ENCODE results near the gene ATF1. TPM values are rescaled to one million over a fixed set of nuclear protein-coding genes. Genes with fewer than 3 reads are reported as not detected.

ATF1 gene
- total RNA-seq, 2 donors from 2014 or later: 27.5 to 35.7 TPM

DNA sequence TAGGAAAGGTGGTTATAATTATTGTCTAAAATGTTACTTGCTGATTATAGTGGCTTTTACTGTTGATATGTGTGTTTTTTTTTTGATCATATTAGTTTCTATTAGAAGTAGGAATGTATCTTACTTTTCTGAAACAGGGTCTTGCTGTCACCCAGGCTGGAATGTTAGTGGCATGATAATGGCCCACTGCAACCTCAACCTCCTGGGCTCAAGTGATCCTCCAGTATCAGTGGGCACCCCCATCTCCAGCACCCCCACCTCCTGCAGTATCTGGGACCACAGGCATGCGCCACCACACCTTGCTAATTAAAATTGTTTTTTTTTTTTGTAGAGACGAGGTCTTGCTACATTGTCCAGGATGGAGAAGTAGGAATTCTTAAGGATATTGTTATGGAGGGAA, 11.3 kb downstream of the ATF1 start:
- TF ChIP-seq, protein P1, sequence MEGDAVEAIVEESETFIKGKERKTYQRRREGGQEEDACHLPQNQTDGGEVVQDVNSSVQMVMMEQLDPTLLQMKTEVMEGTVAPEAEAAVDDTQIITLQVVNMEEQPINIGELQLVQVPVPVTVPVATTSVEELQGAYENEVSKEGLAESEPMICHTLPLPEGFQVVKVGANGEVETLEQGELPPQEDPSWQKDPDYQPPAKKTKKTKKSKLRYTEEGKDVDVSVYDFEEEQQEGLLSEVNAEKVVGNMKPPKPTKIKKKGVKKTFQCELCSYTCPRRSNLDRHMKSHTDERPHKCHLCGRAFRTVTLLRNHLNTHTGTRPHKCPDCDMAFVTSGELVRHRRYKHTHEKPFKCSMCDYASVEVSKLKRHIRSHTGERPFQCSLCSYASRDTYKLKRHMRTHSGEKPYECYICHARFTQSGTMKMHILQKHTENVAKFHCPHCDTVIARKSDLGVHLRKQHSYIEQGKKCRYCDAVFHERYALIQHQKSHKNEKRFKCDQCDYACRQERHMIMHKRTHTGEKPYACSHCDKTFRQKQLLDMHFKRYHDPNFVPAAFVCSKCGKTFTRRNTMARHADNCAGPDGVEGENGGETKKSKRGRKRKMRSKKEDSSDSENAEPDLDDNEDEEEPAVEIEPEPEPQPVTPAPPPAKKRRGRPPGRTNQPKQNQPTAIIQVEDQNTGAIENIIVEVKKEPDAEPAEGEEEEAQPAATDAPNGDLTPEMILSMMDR (conservative IDR thresholded peaks at IDR 0.05): no peak
- no peak overlapping the region for H3K4me3 ChIP-seq (ENCODE audit: low read length)
- Mint-ChIP-seq H3K27me3 (ENCODE audit: insufficient read depth) (no peaks in the 10 kb centered on the region), H3K36me3 (ENCODE audit: low read depth) (peaks cover 39% of the 10 kb centered on the region), H3K4me3 (no peak overlapping the region), H3K4me1 (no peaks in the 10 kb centered on the region), H3K27ac (no peak overlapping the region), H3K9me3 (peaks cover 9% of the 10 kb centered on the region)
- WGBS, 2 experiments (ENCODE audit: insufficient coverage in 1 of 2, insufficient read length in 1 of 2): 100% methylated on average over 2 of the region's 2 CpGs; no CpG with 5 or more reads in 1 of the 2 experiments
- H3K27ac ChIP-seq (ENCODE audit: low read depth, low read length): no peak overlapping the region
- peaks cover 15% of the 10 kb centered on the region for H3K36me3 ChIP-seq (ENCODE audit: control insufficient read depth, insufficient read depth, low read length)
- H3K9me3 ChIP-seq (ENCODE audit: control insufficient read depth, low read length): peaks cover 11% of the 10 kb centered on the region
- DNase-seq: no peak
- H3K9ac ChIP-seq (ENCODE audit: extremely low read depth, low read length, poor library complexity, severe bottlenecking): no peak overlapping the region
- no peaks in the 10 kb centered on the region for H3K4me1 ChIP-seq (ENCODE audit: control insufficient read depth, insufficient read depth, low read length)
- no peaks in the 10 kb centered on the region for H3K27me3 ChIP-seq (ENCODE audit: control insufficient read depth, insufficient read depth, low read length, poor library complexity, severe bottlenecking)

DNA sequence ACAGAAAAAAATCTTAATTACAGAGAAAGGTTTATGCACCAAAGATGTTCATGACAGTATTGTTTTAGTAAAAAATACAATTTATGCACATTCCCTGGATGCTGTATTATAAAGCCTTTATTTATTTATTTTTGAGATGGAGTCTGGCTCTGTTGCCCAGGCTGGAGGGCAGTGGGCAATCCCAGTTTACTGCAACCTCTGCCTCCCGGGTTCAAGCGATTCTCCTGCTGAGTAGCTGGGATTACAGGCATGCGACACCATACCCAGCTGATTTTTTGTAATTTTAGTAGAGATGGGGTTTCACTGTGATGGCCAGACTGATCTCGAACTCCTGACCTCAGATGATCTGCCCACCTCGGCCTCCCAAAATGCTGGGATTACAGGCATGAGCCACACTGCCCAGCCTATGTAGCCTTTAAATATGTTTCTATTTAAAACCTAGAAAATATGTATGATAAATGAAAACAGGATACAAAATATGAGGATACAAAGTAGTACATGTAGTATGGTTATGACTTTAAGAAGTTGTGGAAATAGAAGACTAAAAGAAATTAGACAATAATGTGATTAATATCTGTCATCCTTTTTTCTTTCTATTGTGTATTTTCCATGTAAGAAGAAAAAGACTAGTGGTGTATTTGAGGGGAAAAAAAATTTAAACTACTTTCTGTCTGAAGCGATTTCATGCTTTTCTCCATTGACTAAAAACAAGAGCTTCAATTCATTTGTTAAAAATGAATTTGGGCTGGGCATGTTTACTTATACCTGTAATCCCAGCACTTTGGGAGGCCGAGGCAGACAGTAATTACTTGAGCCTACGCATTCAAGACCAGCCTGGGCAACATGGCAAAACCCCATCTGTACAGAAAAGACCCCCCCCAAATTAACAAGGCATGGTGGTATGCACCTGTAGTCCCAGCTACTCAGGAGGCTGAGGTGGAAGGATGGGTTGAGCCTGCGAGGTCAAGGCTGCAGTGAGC, 13.1 kb downstream of the ATF1 start:
- Histone ChIP-seq H3K9ac (ENCODE audit: extremely low read depth, low read length, poor library complexity, severe bottlenecking) (no peak overlapping the region), H3K27me3 (ENCODE audit: control insufficient read depth, insufficient read depth, low read length, poor library complexity, severe bottlenecking) (no peaks in the 10 kb centered on the region), H3K27ac (ENCODE audit: low read depth, low read length) (no peak overlapping the region), H3K36me3 (ENCODE audit: control insufficient read depth, insufficient read depth, low read length) (peaks cover 12% of the 10 kb centered on the region), H3K4me1 (ENCODE audit: control insufficient read depth, insufficient read depth, low read length) (no peaks in the 10 kb centered on the region), H3K4me3 (ENCODE audit: low read length) (no peak overlapping the region), H3K9me3 (ENCODE audit: control insufficient read depth, low read length) (peaks cover 6% of the 10 kb centered on the region)
- Mint-ChIP-seq H3K27ac (no peak overlapping the region), H3K9me3 (peaks cover 9% of the 10 kb centered on the region), H3K4me3 (no peak overlapping the region), H3K4me1 (no peaks in the 10 kb centered on the region), H3K36me3 (ENCODE audit: low read depth) (peaks cover 32% of the 10 kb centered on the region), H3K27me3 (ENCODE audit: insufficient read depth) (no peaks in the 10 kb centered on the region)
- no peak for DNase-seq
- TF ChIP-seq, protein P1 (conservative IDR thresholded peaks at IDR 0.05): no peak
- WGBS, 2 experiments (ENCODE audit: insufficient coverage in 1 of 2, insufficient read length in 1 of 2): 95 to 97% methylated on average over 5 to 9 of the region's 9 CpGs

DNA sequence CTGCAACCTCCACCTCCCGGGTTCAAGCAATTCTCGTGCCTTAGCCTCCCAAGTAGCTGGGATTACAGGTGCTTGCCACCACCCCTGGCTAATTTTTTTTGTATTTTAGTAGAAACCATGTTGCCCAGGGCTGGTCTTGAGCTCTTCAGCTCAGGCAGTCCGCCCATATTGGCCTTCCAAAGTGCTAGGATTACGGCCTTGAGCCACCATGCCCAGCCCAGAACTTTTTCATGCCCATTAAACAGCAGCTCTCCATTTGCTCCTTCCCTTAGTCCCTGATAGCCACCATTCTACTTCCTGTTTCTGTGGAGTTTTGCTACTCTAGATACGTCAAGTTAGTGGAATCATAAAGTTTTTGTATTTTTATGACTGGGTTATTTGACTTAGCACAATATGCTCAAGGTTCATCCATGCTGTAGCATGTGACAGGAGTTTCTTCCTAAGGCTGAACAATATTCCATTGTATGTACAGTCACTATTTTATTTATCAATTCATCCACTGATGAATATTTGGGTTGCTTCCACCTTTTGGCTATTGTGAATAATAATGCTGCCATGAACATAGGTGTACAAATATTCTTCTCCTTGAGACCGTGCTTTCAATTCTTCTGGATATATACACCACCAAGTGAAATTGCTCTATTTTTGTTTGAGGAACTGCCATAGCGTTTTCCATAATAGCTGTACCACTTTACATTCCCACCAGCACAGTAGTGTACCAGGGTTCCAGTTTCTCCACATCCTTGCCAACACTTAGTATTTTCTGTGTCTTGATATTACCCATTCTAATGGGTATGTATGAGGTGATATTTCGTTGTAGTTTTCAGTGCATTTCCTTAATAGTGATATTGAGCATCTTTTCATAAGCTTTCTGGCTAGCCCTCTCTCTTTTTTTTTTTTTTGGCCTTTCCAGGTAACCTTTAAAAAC, 15.0 kb downstream of the ATF1 start:
- TF ChIP-seq, protein P1 (conservative IDR thresholded peaks at IDR 0.05): no peak

More for the DNA sequence above, 15.0 kb downstream of the ATF1 start:
- no peaks in the 10 kb centered on the region for H3K4me1 ChIP-seq (ENCODE audit: control insufficient read depth, insufficient read depth, low read length)
- H3K27me3 Mint-ChIP-seq (ENCODE audit: insufficient read depth): no peaks in the 10 kb centered on the region
- no peak overlapping the region for H3K4me3 ChIP-seq (ENCODE audit: low read length)
- peaks cover 22% of the 10 kb centered on the region for H3K36me3 Mint-ChIP-seq (ENCODE audit: low read depth)
- H3K36me3 ChIP-seq (ENCODE audit: control insufficient read depth, insufficient read depth, low read length): peaks cover 8% of the 10 kb centered on the region
- WGBS, 2 experiments (ENCODE audit: insufficient coverage in 1 of 2, insufficient read length in 1 of 2): 92 to 94% methylated on average over 6 to 7 of the region's 8 CpGs
- H3K9ac ChIP-seq (ENCODE audit: extremely low read depth, low read length, poor library complexity, severe bottlenecking): no peak overlapping the region
- no peaks in the 10 kb centered on the region for H3K4me1 Mint-ChIP-seq
- H3K27me3 ChIP-seq (ENCODE audit: control insufficient read depth, insufficient read depth, low read length, poor library complexity, severe bottlenecking): no peaks in the 10 kb centered on the region
- H3K9me3 ChIP-seq (ENCODE audit: control insufficient read depth, low read length): peaks cover 6% of the 10 kb centered on the region
- no peak overlapping the region for H3K27ac ChIP-seq (ENCODE audit: low read depth, low read length)
- H3K9me3 Mint-ChIP-seq: peaks cover 3% of the 10 kb centered on the region
- DNase-seq: no peak
- H3K4me3 Mint-ChIP-seq: no peak overlapping the region
- H3K27ac Mint-ChIP-seq: no peak overlapping the region

Data from endodermal cell (in vitro differentiated cells).